Measurements from ENCODE around the gene SESN1.

Gene SESN1

DNA sequence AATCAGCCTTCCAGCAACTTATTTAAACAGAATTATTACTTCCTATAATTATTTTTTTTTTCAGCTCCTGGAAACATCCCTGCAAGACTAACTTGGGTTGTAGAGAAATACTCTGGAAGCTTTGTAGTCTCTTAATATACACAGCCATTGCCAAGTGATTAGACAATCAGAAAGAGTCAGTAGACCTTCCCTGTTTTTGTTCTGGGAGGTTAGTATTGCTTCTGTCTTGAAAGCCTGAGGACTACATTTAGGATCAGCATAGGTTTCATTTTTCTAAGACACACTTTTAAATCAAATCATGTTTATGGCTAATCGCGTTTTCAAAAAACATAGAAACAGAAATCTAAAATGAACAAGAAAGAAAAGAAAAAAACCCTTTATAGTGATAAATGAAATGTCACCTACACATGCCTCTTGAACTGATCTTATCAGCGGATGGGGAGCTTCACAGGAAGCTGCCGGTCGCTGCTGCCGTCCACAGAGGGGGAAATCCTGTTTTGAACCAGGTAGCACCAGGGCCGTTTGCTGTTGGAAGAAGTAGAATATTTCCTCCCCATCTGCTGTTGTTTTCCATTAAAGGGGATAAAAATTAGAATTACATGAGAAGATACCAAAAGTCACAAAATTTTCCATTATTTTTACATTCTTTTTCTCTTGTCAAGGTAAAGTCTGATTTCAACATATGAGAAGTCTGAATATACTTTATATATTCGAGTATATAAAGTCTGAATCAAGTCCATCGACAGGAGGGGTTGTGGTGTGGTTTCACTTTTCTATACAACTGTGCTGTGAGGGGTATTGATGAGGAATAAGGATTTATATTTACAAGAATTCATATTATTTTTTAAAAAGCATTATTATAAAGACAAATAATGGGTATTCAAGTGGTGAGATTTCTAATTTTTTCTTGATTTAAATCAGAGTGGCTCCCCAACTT, 151.8 kb downstream of the SESN1 start:
- in situ Hi-C loops (cut with MboI; ENCODE audit: low sequenced_read_pairs), result no loop called here

DNA sequence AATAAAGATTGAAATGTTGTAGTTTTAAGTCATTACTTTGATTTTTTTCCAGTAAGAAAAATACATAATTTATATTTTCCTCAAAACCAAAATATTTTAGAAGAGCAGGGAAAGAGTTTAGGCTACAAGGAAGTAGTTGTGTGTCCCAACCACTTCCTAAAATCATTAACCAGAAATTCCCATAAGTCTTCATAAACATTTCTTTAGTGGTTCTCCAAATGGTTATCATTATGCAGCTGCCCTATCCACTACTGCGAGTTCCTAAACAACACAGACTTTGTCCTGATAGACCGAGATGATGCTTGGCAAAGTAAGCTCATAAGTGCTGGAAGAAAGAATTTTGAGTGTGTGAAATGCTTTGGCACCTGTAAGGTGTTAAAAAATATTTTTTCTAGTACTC, 152.8 kb downstream of the SESN1 start:
- in situ Hi-C loops (cut with MboI; ENCODE audit: low sequenced_read_pairs), result no loop called here

DNA sequence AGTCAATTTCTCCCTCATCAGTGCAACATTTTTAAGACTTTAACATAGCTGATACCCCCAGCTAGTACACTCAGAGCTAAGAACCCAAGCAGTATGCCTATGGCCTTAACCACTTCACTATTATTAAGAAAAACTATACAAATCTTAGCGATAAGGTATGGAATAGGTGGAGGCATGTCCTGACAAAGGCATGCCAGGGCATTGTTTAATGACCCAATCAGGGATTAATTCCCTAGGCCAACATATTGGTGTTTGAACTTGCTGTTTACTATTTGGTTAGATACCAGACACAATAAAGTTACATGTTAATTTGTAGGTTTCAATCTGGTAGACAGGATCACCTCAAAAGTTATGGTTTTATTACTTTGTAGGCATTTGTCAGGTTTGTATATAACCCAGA, 153.4 kb downstream of the SESN1 start:
- in situ Hi-C loops (cut with MboI; ENCODE audit: low sequenced_read_pairs), result no loop called here

DNA sequence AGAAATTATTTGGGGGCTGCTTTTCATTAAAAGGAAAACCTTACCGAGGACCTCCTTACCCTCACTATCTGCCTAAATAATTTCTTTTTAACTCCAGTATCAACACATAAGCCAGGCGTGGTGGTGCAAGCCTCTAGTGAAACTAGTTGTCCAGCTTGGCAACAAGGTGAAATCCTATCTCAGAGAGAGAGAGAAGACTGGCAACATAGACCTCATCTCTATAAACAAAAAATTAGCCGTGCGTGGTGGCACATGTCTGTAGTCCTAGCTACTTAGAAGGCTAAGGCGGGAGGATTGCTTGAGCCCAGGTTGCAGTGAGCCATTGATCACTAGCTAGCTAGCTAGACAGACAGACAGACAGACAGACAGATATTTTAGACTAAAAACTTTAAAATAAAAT, 153.9 kb downstream of the SESN1 start:
- in situ Hi-C loops (cut with MboI; ENCODE audit: low sequenced_read_pairs), result no loop called here

DNA sequence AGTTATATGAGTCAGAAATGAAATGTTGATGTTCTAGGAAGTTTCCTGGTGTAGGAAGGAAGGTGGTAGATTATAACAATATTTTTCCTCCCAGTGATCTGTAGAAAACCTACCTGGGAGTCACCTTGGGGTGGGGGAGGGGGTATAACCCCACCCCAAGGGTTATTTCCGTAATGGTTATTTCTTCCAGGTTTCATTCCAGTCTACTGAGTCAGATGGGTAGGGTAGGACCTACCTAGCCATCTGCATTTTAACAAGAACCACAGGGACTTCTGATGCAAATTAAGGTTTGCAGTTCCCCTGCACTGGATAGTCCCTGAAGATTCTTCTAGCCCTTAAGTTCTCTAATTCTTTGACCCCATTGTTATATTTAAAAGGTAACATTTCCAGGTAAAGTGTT, 157.5 kb downstream of the SESN1 start:
- in situ Hi-C loops (cut with MboI; ENCODE audit: low sequenced_read_pairs), result no loop called here

Measured in hTERT RPE-1 (cell line).